ENCODE results near the gene TOGARAM1. TPM values are rescaled to one million over a fixed set of nuclear protein-coding genes. Genes with fewer than 3 reads are reported as not detected.

The TOGARAM1 gene
- polyA plus RNA-seq, 1 experiment: 13.2 TPM

GRCh38 chr14:44961151-44961553 lies 838 bp upstream of the TOGARAM1 start:
- Histone ChIP-seq H3K27me3 (ENCODE audit: control insufficient read depth, insufficient read depth, low read length) (no peaks in the 10 kb centered on the region), H3K27ac (ENCODE audit: low read depth, low read length) (peak overlapping the region; percentile 92), H3K9me3 (ENCODE audit: control insufficient read depth, insufficient read depth, low read length) (no peaks in the 10 kb centered on the region), H3K4me3 (ENCODE audit: low read depth, low read length) (peak overlapping the region; percentile 98)
- no peak for TF ChIP-seq CTCF (IDR thresholded peaks at IDR 0.05; ENCODE audit: low read depth, low read length)
- CTCF ChIA-PET: no interaction called here
- POLR2A ChIA-PET: interaction anchor here (0.6 to 1.7 kb wide), 9 partner anchors 47 to 292 kb away, joined by 3 to 6 read pairs (median 5); partner anchors contain the start of genes FANCM, FKBP3, MIS18BP1 and PRPF39
- peak; percentile 20 for DNase-seq (ENCODE audit: low read depth, low spot score)

GRCh38 chr14:44962334-44963043 lies 499 bp downstream of the TOGARAM1 start:
- H3K27ac ChIP-seq (ENCODE audit: low read depth, low read length): peak overlapping the region; percentile 71
- DNase-seq (ENCODE audit: low read depth, low spot score): peak; percentile 15
- ChIA-PET POLR2A (interaction anchor here (0.7 to 1.7 kb wide), 8 partner anchors 17 to 291 kb away, joined by 3 to 6 read pairs (median 4); partner anchors contain the start of genes FANCM, FKBP3 and MIS18BP1), CTCF (no interaction called here)
- H3K4me3 ChIP-seq (ENCODE audit: low read depth, low read length): peak overlapping the region; percentile 86
- no peak for TF ChIP-seq CTCF (IDR thresholded peaks at IDR 0.05; ENCODE audit: low read depth, low read length)
- no peaks in the 10 kb centered on the region for H3K9me3 ChIP-seq (ENCODE audit: control insufficient read depth, insufficient read depth, low read length)
- no peaks in the 10 kb centered on the region for H3K27me3 ChIP-seq (ENCODE audit: control insufficient read depth, insufficient read depth, low read length)

- Histone ChIP-seq H3K4me3 (ENCODE audit: low read depth, low read length) (peak overlapping the region; percentile 86), H3K27ac (ENCODE audit: low read depth, low read length) (peak overlapping the region; percentile 71), H3K27me3 (ENCODE audit: control insufficient read depth, insufficient read depth, low read length) (no peaks in the 10 kb centered on the region), H3K9me3 (ENCODE audit: control insufficient read depth, insufficient read depth, low read length) (no peaks in the 10 kb centered on the region)
- TF ChIP-seq CTCF (IDR thresholded peaks at IDR 0.05; ENCODE audit: low read depth, low read length): no peak
- no peak for DNase-seq (ENCODE audit: low read depth, low spot score)
- CTCF ChIA-PET: no interaction called here
- POLR2A ChIA-PET: interaction anchor here (1.7 kb wide), 2 partner anchors 49 to 173 kb away, joined by 5 read pairs; partner anchors contain the start of gene FANCM
Observed at GRCh38 chr14:44963044-44963528, 1.1 kb downstream of the TOGARAM1 start.

- no peaks in the 10 kb centered on the region for H3K27me3 ChIP-seq (ENCODE audit: control insufficient read depth, insufficient read depth, low read length)
- POLR2A ChIA-PET: no interaction called here
- H3K27ac ChIP-seq (ENCODE audit: low read depth, low read length): no peak overlapping the region
- DNase-seq (ENCODE audit: low read depth, low spot score): no peak
- TF ChIP-seq CTCF (IDR thresholded peaks at IDR 0.05; ENCODE audit: low read depth, low read length): no peak
- CTCF ChIA-PET: interaction anchor here (0.7 kb wide), 1 partner anchor 46 kb away, joined by 4 read pairs; no protein-coding TSS in a partner anchor
- peak overlapping the region; percentile 86 for H3K4me3 ChIP-seq (ENCODE audit: low read depth, low read length)
- H3K9me3 ChIP-seq (ENCODE audit: control insufficient read depth, insufficient read depth, low read length): no peaks in the 10 kb centered on the region; the same call in 1 of the 2 replicates
Observed at GRCh38 chr14:44963775-44964380, 1.9 kb downstream of the TOGARAM1 start.

All from AG04450 (cell line).